ENCODE data around the gene AMOTL1.

AMOTL1 gene

GRCh38 chr11:94751218-94751609 lies 16.9 kb upstream of the AMOTL1 start:
- Histone ChIP-seq H3K4me3 (ENCODE audit: insufficient read depth in 1 of 2, low read depth in 1 of 2, low read length in 2 of 2) (peak overlapping the region in 1 of 2 experiments; percentile 47), H2BK15ac (ENCODE audit: low read depth, poor library complexity, severe bottlenecking) (no peak overlapping the region), H3K9ac (ENCODE audit: low read length) (peak overlapping the region; percentile 66), H2AK5ac (ENCODE audit: low read length, severe bottlenecking) (no peak overlapping the region), H3K36me3 (ENCODE audit: control insufficient read depth in 1 of 2, insufficient read depth in 2 of 2, low read depth in 1 of 2, low read length in 2 of 2) (no peaks in the 10 kb centered on the region), H3K4ac (ENCODE audit: low read depth in 1 of 2, low read length in 2 of 2) (no peak overlapping the region), H3K4me2 (ENCODE audit: low read length, poor library complexity, severe bottlenecking) (no peak overlapping the region), H4K91ac (ENCODE audit: low read length) (no peak overlapping the region), H3K14ac (ENCODE audit: low read length in 2 of 2) (no peak overlapping the region), H3K4me1 (ENCODE audit: control insufficient read depth, insufficient read depth, low read depth, low read length) (peaks cover 2% of the 10 kb centered on the region), H3K23ac (ENCODE audit: low read length in 2 of 2) (no peak overlapping the region), H2BK120ac (ENCODE audit: low read depth, low read length) (no peak overlapping the region), H2BK12ac (ENCODE audit: low read length in 2 of 2) (no peak overlapping the region), H4K8ac (ENCODE audit: low read length) (no peak overlapping the region), H3K79me1 (replicated peaks; ENCODE audit: low read length, poor library complexity, severe bottlenecking) (no peaks in the 10 kb centered on the region), H3K18ac (ENCODE audit: low read depth in 1 of 2, low read length in 2 of 2) (no peak overlapping the region), H2BK5ac (ENCODE audit: low read depth, low read length, poor library complexity, severe bottlenecking) (no peak overlapping the region), H3K27ac (ENCODE audit: low read length, poor library complexity, severe bottlenecking) (no peak overlapping the region), H3K27me3 (ENCODE audit: control insufficient read depth in 1 of 2, insufficient read depth in 1 of 2, low read length in 2 of 2) (no peaks in the 10 kb centered on the region), H2AFZ (ENCODE audit: low read depth, low read length) (no peak overlapping the region), H3K9me3 (ENCODE audit: control insufficient read depth, low read length) (no peaks in the 10 kb centered on the region)
- 94% methylated on average over 5 of the region's 5 CpGs for WGBS
- no peak for DNase-seq

DNA sequence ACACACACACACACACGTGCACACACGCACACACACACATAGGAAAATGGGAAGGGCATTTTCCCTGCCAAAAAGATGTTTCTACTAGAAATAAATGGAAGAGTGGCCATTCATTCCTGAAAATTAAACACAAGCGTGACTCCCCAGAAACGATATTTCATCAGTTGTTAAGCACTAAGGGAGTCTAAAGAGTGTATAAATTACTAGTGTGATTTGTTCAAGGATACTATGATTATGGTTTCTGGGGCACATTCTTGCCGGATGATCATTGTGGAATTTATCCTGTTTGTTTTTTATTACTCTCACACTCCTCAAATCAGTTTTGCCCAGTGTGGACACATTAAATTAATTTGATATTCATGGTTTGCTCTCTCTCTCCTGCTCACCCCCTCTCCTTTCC lies 16.4 kb upstream of the AMOTL1 start:
- no peaks in the 10 kb centered on the region for H3K79me1 ChIP-seq (replicated peaks; ENCODE audit: low read length, poor library complexity, severe bottlenecking)
- H4K8ac ChIP-seq (ENCODE audit: low read length) = no peak overlapping the region
- 87% methylated on average over 4 of the region's 5 CpGs for WGBS
- no peak overlapping the region for H2AK5ac ChIP-seq (ENCODE audit: low read length, severe bottlenecking)
- no peak overlapping the region for H3K18ac ChIP-seq (ENCODE audit: low read depth in 1 of 2, low read length in 2 of 2)
- no peak overlapping the region for H2BK15ac ChIP-seq (ENCODE audit: low read depth, poor library complexity, severe bottlenecking)
- no peak overlapping the region for H3K4me2 ChIP-seq (ENCODE audit: low read length, poor library complexity, severe bottlenecking)
- no peak overlapping the region for H2BK120ac ChIP-seq (ENCODE audit: low read depth, low read length)
- no peaks in the 10 kb centered on the region for H3K9me3 ChIP-seq (ENCODE audit: control insufficient read depth, low read length)
- H3K27ac ChIP-seq (ENCODE audit: low read length, poor library complexity, severe bottlenecking) = no peak overlapping the region
- no peak overlapping the region for H3K23ac ChIP-seq (ENCODE audit: low read length in 2 of 2)
- H2BK12ac ChIP-seq (ENCODE audit: low read length in 2 of 2) = no peak overlapping the region
- H3K4ac ChIP-seq (ENCODE audit: low read depth in 1 of 2, low read length in 2 of 2) = no peak overlapping the region
- no peak overlapping the region for H4K91ac ChIP-seq (ENCODE audit: low read length)
- peak overlapping the region; percentile 66 for H3K9ac ChIP-seq (ENCODE audit: low read length)
- no peaks in the 10 kb centered on the region for H3K27me3 ChIP-seq (ENCODE audit: control insufficient read depth in 1 of 2, insufficient read depth in 1 of 2, low read length in 2 of 2)
- H3K4me1 ChIP-seq (ENCODE audit: control insufficient read depth, insufficient read depth, low read depth, low read length) = peaks cover 2% of the 10 kb centered on the region
- H3K4me3 ChIP-seq (ENCODE audit: insufficient read depth in 1 of 2, low read depth in 1 of 2, low read length in 2 of 2) = peak overlapping the region in 1 of 2 experiments; percentile 47
- H3K14ac ChIP-seq (ENCODE audit: low read length in 2 of 2) = no peak overlapping the region
- DNase-seq = no peak
- no peak overlapping the region for H2BK5ac ChIP-seq (ENCODE audit: low read depth, low read length, poor library complexity, severe bottlenecking)
- no peak overlapping the region for H2AFZ ChIP-seq (ENCODE audit: low read depth, low read length)
- no peaks in the 10 kb centered on the region for H3K36me3 ChIP-seq (ENCODE audit: control insufficient read depth in 1 of 2, insufficient read depth in 2 of 2, low read depth in 1 of 2, low read length in 2 of 2)

GRCh38 chr11:94753630-94754029 lies 14.5 kb upstream of the AMOTL1 start:
- no peak overlapping the region for H4K91ac ChIP-seq (ENCODE audit: low read length)
- no peak overlapping the region for H3K23ac ChIP-seq (ENCODE audit: low read length in 2 of 2)
- no peak overlapping the region for H3K4me2 ChIP-seq (ENCODE audit: low read length, poor library complexity, severe bottlenecking)
- no peak overlapping the region for H2BK15ac ChIP-seq (ENCODE audit: low read depth, poor library complexity, severe bottlenecking)
- H3K18ac ChIP-seq (ENCODE audit: low read depth in 1 of 2, low read length in 2 of 2) = no peak overlapping the region
- no peak overlapping the region for H2AK5ac ChIP-seq (ENCODE audit: low read length, severe bottlenecking)
- no peak overlapping the region for H3K4ac ChIP-seq (ENCODE audit: low read depth in 1 of 2, low read length in 2 of 2)
- no peaks in the 10 kb centered on the region for H3K36me3 ChIP-seq (ENCODE audit: control insufficient read depth in 1 of 2, insufficient read depth in 2 of 2, low read depth in 1 of 2, low read length in 2 of 2)
- no peak overlapping the region for H2BK120ac ChIP-seq (ENCODE audit: low read depth, low read length)
- H3K79me1 ChIP-seq (replicated peaks; ENCODE audit: low read length, poor library complexity, severe bottlenecking) = no peaks in the 10 kb centered on the region
- H3K27me3 ChIP-seq (ENCODE audit: control insufficient read depth in 1 of 2, insufficient read depth in 1 of 2, low read length in 2 of 2) = no peaks in the 10 kb centered on the region
- 89% methylated on average over 1 of the region's 1 CpG for WGBS
- peaks cover 2% of the 10 kb centered on the region for H3K4me1 ChIP-seq (ENCODE audit: control insufficient read depth, insufficient read depth, low read depth, low read length)
- no peak overlapping the region for H2AFZ ChIP-seq (ENCODE audit: low read depth, low read length)
- DNase-seq = no peak
- no peak overlapping the region for H4K8ac ChIP-seq (ENCODE audit: low read length)
- no peak overlapping the region for H3K14ac ChIP-seq (ENCODE audit: low read length in 2 of 2)
- no peak overlapping the region for H3K27ac ChIP-seq (ENCODE audit: low read length, poor library complexity, severe bottlenecking)
- H3K4me3 ChIP-seq (ENCODE audit: insufficient read depth in 1 of 2, low read depth in 1 of 2, low read length in 2 of 2) = no peak overlapping the region
- H2BK12ac ChIP-seq (ENCODE audit: low read length in 2 of 2) = no peak overlapping the region
- H3K9me3 ChIP-seq (ENCODE audit: control insufficient read depth, low read length) = no peaks in the 10 kb centered on the region
- H2BK5ac ChIP-seq (ENCODE audit: low read depth, low read length, poor library complexity, severe bottlenecking) = no peak overlapping the region
- H3K9ac ChIP-seq (ENCODE audit: low read length) = no peak overlapping the region

DNA sequence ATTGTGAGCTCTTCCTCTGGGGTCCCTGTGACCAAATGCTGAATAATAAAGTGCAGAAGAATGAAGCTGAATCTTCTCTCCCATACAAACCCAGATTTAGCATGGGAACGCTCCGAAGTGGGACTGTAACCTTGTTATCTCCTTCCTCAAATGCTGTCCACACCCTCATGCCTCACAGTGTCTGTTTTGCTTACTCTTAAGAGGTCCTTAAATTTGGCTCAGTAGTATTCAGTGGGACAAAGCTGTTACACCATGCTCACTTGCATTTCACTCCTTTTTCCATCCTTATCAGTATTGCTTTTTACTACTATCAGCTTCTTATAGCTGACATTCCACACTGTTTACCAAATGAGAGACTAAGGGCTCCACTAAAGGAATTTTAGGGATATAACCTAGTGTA lies 13.8 kb upstream of the AMOTL1 start:
- H3K14ac ChIP-seq (ENCODE audit: low read length in 2 of 2) = no peak overlapping the region
- H2BK5ac ChIP-seq (ENCODE audit: low read depth, low read length, poor library complexity, severe bottlenecking) = no peak overlapping the region
- no peak for DNase-seq
- no peak overlapping the region for H3K4me3 ChIP-seq (ENCODE audit: insufficient read depth in 1 of 2, low read depth in 1 of 2, low read length in 2 of 2)
- H3K9ac ChIP-seq (ENCODE audit: low read length) = no peak overlapping the region
- no peak overlapping the region for H2AK5ac ChIP-seq (ENCODE audit: low read length, severe bottlenecking)
- no peak overlapping the region for H3K23ac ChIP-seq (ENCODE audit: low read length in 2 of 2)
- H3K79me1 ChIP-seq (replicated peaks; ENCODE audit: low read length, poor library complexity, severe bottlenecking) = no peaks in the 10 kb centered on the region
- no peaks in the 10 kb centered on the region for H3K27me3 ChIP-seq (ENCODE audit: control insufficient read depth in 1 of 2, insufficient read depth in 1 of 2, low read length in 2 of 2)
- H4K8ac ChIP-seq (ENCODE audit: low read length) = no peak overlapping the region
- H3K36me3 ChIP-seq (ENCODE audit: control insufficient read depth in 1 of 2, insufficient read depth in 2 of 2, low read depth in 1 of 2, low read length in 2 of 2) = no peaks in the 10 kb centered on the region
- no peak overlapping the region for H3K27ac ChIP-seq (ENCODE audit: low read length, poor library complexity, severe bottlenecking)
- H2BK120ac ChIP-seq (ENCODE audit: low read depth, low read length) = no peak overlapping the region
- H3K4me1 ChIP-seq (ENCODE audit: control insufficient read depth, insufficient read depth, low read depth, low read length) = peaks cover 2% of the 10 kb centered on the region
- H3K4ac ChIP-seq (ENCODE audit: low read depth in 1 of 2, low read length in 2 of 2) = no peak overlapping the region
- no peak overlapping the region for H3K4me2 ChIP-seq (ENCODE audit: low read length, poor library complexity, severe bottlenecking)
- no peak overlapping the region for H3K18ac ChIP-seq (ENCODE audit: low read depth in 1 of 2, low read length in 2 of 2)
- no peak overlapping the region for H2BK12ac ChIP-seq (ENCODE audit: low read length in 2 of 2)
- WGBS = 65% methylated on average over 2 of the region's 2 CpGs
- no peak overlapping the region for H2BK15ac ChIP-seq (ENCODE audit: low read depth, poor library complexity, severe bottlenecking)
- H3K9me3 ChIP-seq (ENCODE audit: control insufficient read depth, low read length) = no peaks in the 10 kb centered on the region
- no peak overlapping the region for H4K91ac ChIP-seq (ENCODE audit: low read length)
- no peak overlapping the region for H2AFZ ChIP-seq (ENCODE audit: low read depth, low read length)
